ENCODE results near the gene HOXA6.

HOXA6 gene

DNA sequence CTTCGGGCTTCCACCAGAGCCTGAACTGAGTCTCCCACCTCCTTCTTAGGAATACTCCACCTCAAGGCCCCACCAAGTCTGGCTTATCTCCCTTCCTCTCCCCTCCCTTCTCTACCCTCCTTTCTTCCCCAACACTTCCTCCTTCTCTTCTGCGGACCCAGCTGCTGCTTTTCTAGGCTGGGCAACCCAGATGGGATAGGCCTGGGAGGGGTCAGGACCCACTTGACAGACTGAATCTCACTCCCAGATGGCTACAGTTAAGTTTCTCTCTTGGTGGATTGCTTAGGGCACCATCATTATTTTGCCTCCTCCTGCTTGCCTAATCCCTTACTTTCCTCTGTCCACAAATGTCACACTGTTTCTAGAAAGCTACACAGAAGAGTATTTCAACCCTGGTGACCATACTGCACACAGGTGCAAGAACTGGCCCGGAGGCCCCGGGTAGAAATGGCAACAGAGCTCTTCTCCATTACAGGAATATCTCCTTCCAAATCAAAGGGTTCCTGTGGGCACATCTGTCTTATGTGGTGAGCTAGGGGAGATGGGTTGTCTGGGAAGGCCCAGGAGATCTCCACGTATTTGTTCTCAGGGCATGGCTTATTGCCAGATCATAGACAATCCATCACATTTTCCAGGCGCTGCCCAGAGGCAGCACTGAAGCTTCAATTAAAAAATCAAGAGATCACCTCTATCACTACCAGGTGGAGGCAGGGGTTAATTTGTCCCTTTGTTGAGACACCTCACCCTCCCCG lies 42.6 kb upstream of the HOXA6 start:
- no peak overlapping the region for H3K27ac ChIP-seq (ENCODE audit: low read depth, low read length)
- H3K36me3 ChIP-seq (ENCODE audit: control insufficient read depth in 5 of 5, insufficient read depth in 5 of 5, low read length in 5 of 5) = no peaks in the 10 kb centered on the region
- no peak overlapping the region for H3K9ac ChIP-seq (ENCODE audit: low read length in 5 of 5)
- peaks cover 23 to 83% (median 80%) of the 10 kb centered on the region in 5 donors for H3K27me3 ChIP-seq (ENCODE audit: control insufficient read depth in 5 of 5, insufficient read depth in 4 of 5, low read length in 5 of 5)
- H3K4me1 ChIP-seq (ENCODE audit: control insufficient read depth in 5 of 5, insufficient read depth in 5 of 5, low read length in 5 of 5) = peaks cover 0 to 54% (median 40%) of the 10 kb centered on the region in 5 donors
- H3K9me3 ChIP-seq (ENCODE audit: control insufficient read depth in 5 of 5, low read length in 5 of 5) = no peaks in the 10 kb centered on the region
- no peak overlapping the region for H3K4me3 ChIP-seq (ENCODE audit: low read depth in 1 of 5, low read length in 5 of 5)

- Histone ChIP-seq H3K36me3 (ENCODE audit: control insufficient read depth in 5 of 5, insufficient read depth in 5 of 5, low read length in 5 of 5) (no peaks in the 10 kb centered on the region), H3K27me3 (ENCODE audit: control insufficient read depth in 5 of 5, insufficient read depth in 4 of 5, low read length in 5 of 5) (peaks cover 17 to 82% (median 81%) of the 10 kb centered on the region in 5 donors), H3K9me3 (ENCODE audit: control insufficient read depth in 5 of 5, low read length in 5 of 5) (no peaks in the 10 kb centered on the region), H3K4me3 (ENCODE audit: low read depth in 1 of 5, low read length in 5 of 5) (peak overlapping the region in 3 of 5 donors; percentile 25 to 51 (median 40)), H3K9ac (ENCODE audit: low read length in 5 of 5) (no peak overlapping the region), H3K27ac (ENCODE audit: low read depth, low read length) (no peak overlapping the region), H3K4me1 (ENCODE audit: control insufficient read depth in 5 of 5, insufficient read depth in 5 of 5, low read length in 5 of 5) (peaks cover 0 to 61% (median 47%) of the 10 kb centered on the region in 5 donors)
Observed at GRCh38 chr7:27189295-27189996, 41.9 kb upstream of the HOXA6 start.

GRCh38 chr7:27188386-27189294 lies 41.1 kb upstream of the HOXA6 start:
- Histone ChIP-seq H3K27me3 (ENCODE audit: control insufficient read depth in 5 of 5, insufficient read depth in 4 of 5, low read length in 5 of 5) (peaks cover 13 to 75% (median 73%) of the 10 kb centered on the region in 5 donors), H3K4me3 (ENCODE audit: low read depth in 1 of 5, low read length in 5 of 5) (peak overlapping the region; percentile 4 to 51 (median 36)), H3K4me1 (ENCODE audit: control insufficient read depth in 5 of 5, insufficient read depth in 5 of 5, low read length in 5 of 5) (peaks cover 0 to 66% (median 53%) of the 10 kb centered on the region in 5 donors), H3K27ac (ENCODE audit: low read depth, low read length) (no peak overlapping the region), H3K9me3 (ENCODE audit: control insufficient read depth in 5 of 5, low read length in 5 of 5) (no peaks in the 10 kb centered on the region), H3K36me3 (ENCODE audit: control insufficient read depth in 5 of 5, insufficient read depth in 5 of 5, low read length in 5 of 5) (no peaks in the 10 kb centered on the region), H3K9ac (ENCODE audit: low read length in 5 of 5) (peak overlapping the region in 1 of 5 donors; percentile 7)

DNA sequence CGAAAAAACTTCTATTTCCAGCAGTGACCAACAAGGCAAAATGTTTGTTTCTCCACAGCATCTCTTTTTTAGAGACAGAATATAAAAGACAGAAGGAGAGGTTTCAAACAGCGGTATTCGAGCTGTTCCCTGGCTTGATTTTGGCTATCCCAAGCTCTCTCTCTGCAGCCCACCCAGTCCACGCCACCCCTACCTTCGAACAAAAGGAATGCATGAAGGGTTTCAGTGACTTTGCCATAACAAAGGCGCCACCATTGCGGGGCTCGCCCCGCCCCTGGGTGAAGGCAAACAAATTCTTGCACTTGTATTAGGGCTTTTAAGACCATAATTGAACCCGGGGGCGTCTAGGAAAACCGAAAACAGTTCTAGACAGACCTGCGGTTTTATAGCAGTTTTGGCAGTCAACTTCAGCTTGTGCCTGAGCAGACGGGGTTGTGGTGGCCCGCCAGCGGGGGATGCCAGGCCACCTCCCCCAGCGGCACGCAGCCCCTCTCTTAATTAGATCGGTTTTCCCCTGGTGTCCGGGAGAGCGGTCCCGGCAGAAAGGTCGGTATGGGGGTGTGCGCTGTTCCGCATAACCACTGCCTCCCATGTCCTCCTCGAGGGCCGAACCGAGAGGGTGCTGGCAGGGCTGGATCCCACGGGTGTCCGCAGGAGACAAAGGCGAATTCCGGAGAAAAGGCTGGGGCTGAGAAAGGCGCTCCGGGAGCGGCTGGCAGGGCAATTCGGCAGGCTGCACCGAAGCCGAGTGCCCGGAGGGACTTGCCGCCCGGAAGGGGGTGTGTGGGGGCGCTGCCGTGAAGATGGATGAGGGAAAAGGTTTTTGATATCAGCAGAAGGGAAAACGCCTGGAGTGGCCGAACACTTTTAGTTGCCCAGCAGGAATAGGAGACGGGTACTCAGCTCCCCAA lies 40.2 kb upstream of the HOXA6 start:
- Histone ChIP-seq H3K27ac (ENCODE audit: low read depth, low read length) (no peak overlapping the region), H3K9ac (ENCODE audit: low read length in 5 of 5) (peak overlapping the region in 1 of 5 donors; percentile 7), H3K4me1 (ENCODE audit: control insufficient read depth in 5 of 5, insufficient read depth in 5 of 5, low read length in 5 of 5) (peaks cover 0 to 67% (median 55%) of the 10 kb centered on the region in 5 donors), H3K9me3 (ENCODE audit: control insufficient read depth in 5 of 5, low read length in 5 of 5) (no peaks in the 10 kb centered on the region), H3K27me3 (ENCODE audit: control insufficient read depth in 5 of 5, insufficient read depth in 4 of 5, low read length in 5 of 5) (peaks cover 11 to 74% (median 71%) of the 10 kb centered on the region in 5 donors), H3K4me3 (ENCODE audit: low read depth in 1 of 5, low read length in 5 of 5) (peak overlapping the region in 3 of 5 donors; percentile 36 to 51 (median 40)), H3K36me3 (ENCODE audit: control insufficient read depth in 5 of 5, insufficient read depth in 5 of 5, low read length in 5 of 5) (no peaks in the 10 kb centered on the region)

- H3K9ac ChIP-seq (ENCODE audit: low read length in 5 of 5) = no peak overlapping the region
- peaks cover 8 to 77% (median 75%) of the 10 kb centered on the region in 5 donors for H3K27me3 ChIP-seq (ENCODE audit: control insufficient read depth in 5 of 5, insufficient read depth in 4 of 5, low read length in 5 of 5)
- no peaks in the 10 kb centered on the region for H3K9me3 ChIP-seq (ENCODE audit: control insufficient read depth in 5 of 5, low read length in 5 of 5)
- H3K36me3 ChIP-seq (ENCODE audit: control insufficient read depth in 5 of 5, insufficient read depth in 5 of 5, low read length in 5 of 5) = no peaks in the 10 kb centered on the region
- H3K27ac ChIP-seq (ENCODE audit: low read depth, low read length) = no peak overlapping the region
- peaks cover 0 to 66% (median 56%) of the 10 kb centered on the region in 5 donors for H3K4me1 ChIP-seq (ENCODE audit: control insufficient read depth in 5 of 5, insufficient read depth in 5 of 5, low read length in 5 of 5)
- no peak overlapping the region for H3K4me3 ChIP-seq (ENCODE audit: low read depth in 1 of 5, low read length in 5 of 5)
Observed at GRCh38 chr7:27186668-27187474, 39.3 kb upstream of the HOXA6 start.

DNA sequence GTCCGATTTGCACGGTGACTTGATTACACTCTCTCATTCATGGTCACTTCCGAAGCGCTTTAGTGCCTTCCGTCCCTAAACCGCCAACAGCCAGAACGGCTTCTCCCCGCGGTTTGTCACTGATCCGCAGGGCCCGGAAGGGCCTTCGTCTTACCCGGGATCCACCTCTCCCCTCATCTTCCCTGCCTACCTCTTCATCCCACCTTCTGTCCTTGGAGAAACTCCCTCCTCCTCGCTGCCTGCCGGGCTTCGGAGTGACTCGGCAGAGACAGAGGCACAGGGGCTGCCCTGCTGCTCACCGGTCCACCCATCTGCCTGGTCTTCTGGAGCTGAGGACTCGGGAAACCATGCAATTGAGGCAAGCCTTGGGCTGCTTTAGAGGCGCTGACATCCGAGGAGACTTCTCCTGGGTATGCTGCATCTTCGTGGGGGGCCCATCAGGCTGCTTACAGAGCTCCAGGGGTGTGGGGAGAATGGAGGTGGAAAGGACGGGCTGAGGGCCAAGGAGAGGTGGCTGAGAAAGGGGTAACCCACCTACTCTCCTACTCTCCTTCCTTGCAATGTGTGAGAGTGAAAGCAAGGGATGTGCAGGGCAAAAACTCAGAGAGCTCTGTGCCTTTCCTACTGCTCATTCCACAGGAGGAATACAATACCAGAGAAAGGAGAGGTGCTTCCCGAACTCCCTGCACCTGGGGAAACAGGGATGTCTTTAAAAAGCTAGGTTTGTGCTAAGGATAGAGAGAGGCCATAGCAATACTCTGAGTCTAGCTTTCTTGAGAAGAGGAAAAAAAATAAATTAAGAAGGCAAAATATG lies 38.5 kb upstream of the HOXA6 start:
- Histone ChIP-seq H3K4me3 (ENCODE audit: low read depth in 1 of 5, low read length in 5 of 5) (peak overlapping the region in 3 of 5 donors; percentile 8 to 74 (median 73)), H3K27me3 (ENCODE audit: control insufficient read depth in 5 of 5, insufficient read depth in 4 of 5, low read length in 5 of 5) (peaks cover 3 to 73% (median 68%) of the 10 kb centered on the region in 5 donors), H3K9ac (ENCODE audit: low read length in 5 of 5) (no peak overlapping the region), H3K27ac (ENCODE audit: low read depth, low read length) (no peak overlapping the region), H3K9me3 (ENCODE audit: control insufficient read depth in 5 of 5, low read length in 5 of 5) (no peaks in the 10 kb centered on the region), H3K4me1 (ENCODE audit: control insufficient read depth in 5 of 5, insufficient read depth in 5 of 5, low read length in 5 of 5) (peaks cover 0 to 66% (median 56%) of the 10 kb centered on the region in 5 donors), H3K36me3 (ENCODE audit: control insufficient read depth in 5 of 5, insufficient read depth in 5 of 5, low read length in 5 of 5) (no peaks in the 10 kb centered on the region)

DNA sequence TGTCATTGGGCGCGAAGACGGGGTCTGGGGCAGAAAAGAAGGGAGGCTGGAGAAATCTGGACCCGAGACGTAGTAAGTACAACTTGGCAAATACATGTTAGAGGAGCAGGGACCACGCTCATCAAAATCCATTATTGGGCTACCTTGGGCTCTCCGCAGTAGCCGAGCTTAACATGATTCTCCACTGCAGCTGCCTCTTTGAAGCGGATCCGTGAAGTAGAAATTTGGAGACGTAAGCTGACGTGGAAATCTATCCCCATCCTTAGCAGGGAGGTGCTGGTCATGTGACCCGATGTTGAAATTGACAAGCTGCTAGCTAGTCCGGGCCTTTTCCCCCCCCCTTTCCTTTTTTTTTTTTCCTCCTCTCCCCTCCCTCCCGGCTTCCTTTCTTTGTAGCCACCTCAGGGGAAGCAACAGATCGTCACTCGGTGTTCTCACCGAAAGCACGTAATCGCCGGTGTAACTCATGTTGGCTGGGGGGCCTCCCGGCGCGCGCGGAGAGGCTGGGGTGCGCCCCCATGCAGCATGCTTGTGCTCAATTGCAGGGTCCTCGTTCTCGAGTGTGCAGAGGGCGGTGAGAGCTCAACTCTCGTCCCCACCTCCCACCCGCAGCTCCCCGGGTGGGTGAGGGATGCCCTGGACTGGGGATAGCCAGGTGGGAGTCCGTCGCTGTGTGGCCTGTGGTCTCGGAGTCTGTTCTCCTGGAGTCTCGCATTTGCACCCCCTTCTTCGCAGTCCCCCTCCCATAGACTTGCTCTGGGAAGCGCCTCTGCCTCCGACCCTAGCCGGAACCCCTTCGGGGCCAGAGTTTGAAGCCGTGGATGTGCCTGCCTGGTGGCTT lies 37.7 kb upstream of the HOXA6 start, which contains the start of gene HOXA11:
HOXA11 (minus strand) TSS at position 220 of the 841 bp plus-strand sequence; CDS start at position 132, 88 bp downstream.
- Histone ChIP-seq H3K27me3 (ENCODE audit: control insufficient read depth in 5 of 5, insufficient read depth in 4 of 5, low read length in 5 of 5) (peaks cover 3 to 74% (median 66%) of the 10 kb centered on the region in 5 donors), H3K9ac (ENCODE audit: low read length in 5 of 5) (peak within 1 kb of the TSS in 3 of 5 donors; percentile 63 to 76 (median 69)), H3K36me3 (ENCODE audit: control insufficient read depth in 5 of 5, insufficient read depth in 5 of 5, low read length in 5 of 5) (no peaks in the 10 kb centered on the region), H3K9me3 (ENCODE audit: control insufficient read depth in 5 of 5, low read length in 5 of 5) (no peaks in the 10 kb centered on the region), H3K4me3 (ENCODE audit: low read depth in 1 of 5, low read length in 5 of 5) (peak within 1 kb of the TSS; percentile 58 to 74 (median 70)), H3K4me1 (ENCODE audit: control insufficient read depth in 5 of 5, insufficient read depth in 5 of 5, low read length in 5 of 5) (peaks cover 0 to 74% (median 56%) of the 10 kb centered on the region in 5 donors), H3K27ac (ENCODE audit: low read depth, low read length) (peak within 1 kb of the TSS; percentile 44)
